GM23338 (cell line): ENCODE measurements around the gene PPP2R5E. TPM values are rescaled to one million over a fixed set of nuclear protein-coding genes. Genes with fewer than 3 reads are reported as not detected.
A peak's percentile ranks its signal among the peaks of the same experiment; 100 is the strongest.

ENCODE experiments used
- ATAC-seq: fragments of 200-7000 bp; cut with Tn5 transposase; 3 replicates; pipeline ENCODE4 v1.9.1; 2020
- DNase-seq: peaks from one replicate; pipeline ENCODE4 v3.0.0-alpha.2; 2015; ENCODE audit warnings: low spot score
- H2AFZ ChIP-seq: fragments of 200-600 bp; sonication (generic); 2 replicates; pipeline ENCODE4 v1.8.0; 2016; ENCODE audit warnings: antibody characterized with exemption, mild to moderate bottlenecking, moderate library complexity
- H3F3A ChIP-seq: fragments of 200-600 bp; sonication (generic); replicated peaks from 2 replicates; pipeline ENCODE4 v1.8.0; 2017; ENCODE audit warnings: antibody characterized with exemption, mixed run types, low read depth
- H3K27ac ChIP-seq: fragments of 200-600 bp; sonication (generic); 2 replicates; pipeline ENCODE4 v1.6.1; 2016; ENCODE audit warnings: low read depth
- H3K27me3 ChIP-seq: fragments of 200-600 bp; sonication (generic); 2 replicates; pipeline ENCODE4 v1.8.0; 2016; ENCODE audit warnings: mild to moderate bottlenecking, mixed run types, moderate library complexity; ENCODE audit not compliant: insufficient read depth
- H3K36me3 ChIP-seq: fragments of 200-600 bp; sonication (generic); 2 replicates; pipeline ENCODE4 v1.8.0; 2016; ENCODE audit warnings: mild to moderate bottlenecking; ENCODE audit not compliant: insufficient read depth
- H3K4me1 ChIP-seq: fragments of 200-600 bp; sonication (generic); 2 replicates; pipeline ENCODE4 v1.8.0; 2016; ENCODE audit warnings: mild to moderate bottlenecking, moderate library complexity; ENCODE audit not compliant: insufficient read depth
- H3K4me2 ChIP-seq: fragments of 200-600 bp; sonication (generic); 2 replicates; pipeline ENCODE4 v1.7.1; 2017; ENCODE audit warnings: mixed run types
- H3K4me3 ChIP-seq: fragments of 200-600 bp; sonication (generic); 2 replicates; pipeline ENCODE4 v1.6.1; 2016; ENCODE audit warnings: mixed run types
- H3K79me2 ChIP-seq: fragments of 200-600 bp; sonication (generic); replicated peaks from 2 replicates; pipeline ENCODE4 v1.8.0; 2017; ENCODE audit warnings: mild to moderate bottlenecking; ENCODE audit not compliant: insufficient read depth
- H3K9me2 ChIP-seq: fragments of 200-600 bp; sonication (generic); 2 replicates; pipeline ENCODE4 v1.8.0; 2017; ENCODE audit not compliant: insufficient read depth
- H4K20me1 ChIP-seq: fragments of 200-600 bp; sonication (generic); replicated peaks from 2 replicates; pipeline ENCODE4 v1.8.0; 2017; ENCODE audit warnings: mild to moderate bottlenecking; ENCODE audit not compliant: insufficient read depth
- H3K27ac Mint-ChIP-seq: 2 replicates; pipeline ENCODE4 v1.8.0; 2020; ENCODE audit warnings: inconsistent platforms, mild to moderate bottlenecking, moderate library complexity, mixed read lengths
- H3K27me3 Mint-ChIP-seq: 3 replicates; pipeline ENCODE4 v1.8.0; 2022; ENCODE audit warnings: low read depth, mild to moderate bottlenecking, moderate library complexity, mixed read lengths, inconsistent platforms; ENCODE audit not compliant: insufficient read depth, poor library complexity
- H3K36me3 Mint-ChIP-seq: 3 replicates; pipeline ENCODE4 v1.8.0; 2021; ENCODE audit warnings: low read depth, mild to moderate bottlenecking, inconsistent platforms, moderate library complexity, mixed read lengths
- H3K4me1 Mint-ChIP-seq: 3 replicates; pipeline ENCODE4 v1.8.0; 2020; ENCODE audit warnings: mild to moderate bottlenecking, inconsistent platforms, mixed read lengths
- H3K4me3 Mint-ChIP-seq: 3 replicates; pipeline ENCODE4 v1.8.0; 2021; ENCODE audit warnings: moderate library complexity, mild to moderate bottlenecking, inconsistent platforms, mixed read lengths
- H3K9me3 Mint-ChIP-seq: 3 replicates; pipeline ENCODE4 v1.8.0; 2020; ENCODE audit warnings: moderate library complexity, mild to moderate bottlenecking, inconsistent platforms, mixed read lengths
- EZH2phosphoT487 ChIP-seq: fragments of 200-600 bp; sonication (generic); IDR thresholded peaks from one replicate; pipeline ENCODE4 v1.8.1; 2018; ENCODE audit warnings: antibody characterized with exemption; ENCODE audit not compliant: unreplicated experiment
- polyA plus RNA-seq: library from polyadenylated mRNA; unstranded; fragments of >200 nt; fragmentation: Nextera tagmentation; extraction: Ambion mirVana; gene quantifications from 2 replicates; pipeline ENCODE4 v1.2.1, GENCODE V29; 2016
- total RNA-seq: library from RNA; depleted of rRNA; stranded (reverse); fragments of >200 nt; shearing (Covaris generic); gene quantifications from 2 replicates; pipeline ENCODE4 v1.2.3, GENCODE V29; 2014
- TF ChIP-seq, protein P1 (sequence below), 2 experiments: fragments of 200-600 bp in 1 of 2; sonication (generic) in 1 of 2; conservative IDR thresholded peaks; 2 replicates each; pipeline versions ENCODE4 v1.5.1 to v1.6.1; 2016 to 2017; ENCODE audit warnings: antibody characterized with exemption in 2 of 2, low read depth in 2 of 2, mild to moderate bottlenecking in 2 of 2, moderate library complexity in 1 of 2
- TF ChIP-seq, protein P2 (sequence below): fragments of 250-450 bp; sonication (Bioruptor Pico); IDR thresholded peaks from 2 replicates; pipeline ENCODE4 v1.5.0; 2020; ENCODE audit warnings: mild to moderate bottlenecking, moderate library complexity

The PPP2R5E gene
- total and polyA plus RNA-seq, 2 experiments from 2014 or later: 40.9 to 45.5 TPM

DNA sequence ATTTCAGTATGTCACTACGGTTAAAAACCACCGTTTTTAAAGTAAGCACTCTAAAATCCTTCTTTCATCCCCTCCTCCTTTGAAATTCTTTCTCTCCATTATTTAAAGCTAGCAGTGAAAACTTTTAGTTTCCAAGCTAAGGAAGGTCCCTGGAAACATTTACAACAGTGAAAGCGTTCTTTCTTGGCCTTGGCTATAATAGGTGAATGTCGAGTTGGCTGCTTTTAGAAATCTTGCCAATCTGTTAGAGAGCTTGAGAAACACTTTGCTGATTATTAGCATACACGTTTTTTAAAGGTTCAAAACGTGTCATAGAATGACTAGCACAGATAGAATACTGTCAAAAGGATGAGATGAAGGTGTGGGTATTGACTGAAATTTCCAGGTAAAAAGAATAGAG, 83.4 kb downstream of the PPP2R5E start (continued):
- TF ChIP-seq, protein P1, sequence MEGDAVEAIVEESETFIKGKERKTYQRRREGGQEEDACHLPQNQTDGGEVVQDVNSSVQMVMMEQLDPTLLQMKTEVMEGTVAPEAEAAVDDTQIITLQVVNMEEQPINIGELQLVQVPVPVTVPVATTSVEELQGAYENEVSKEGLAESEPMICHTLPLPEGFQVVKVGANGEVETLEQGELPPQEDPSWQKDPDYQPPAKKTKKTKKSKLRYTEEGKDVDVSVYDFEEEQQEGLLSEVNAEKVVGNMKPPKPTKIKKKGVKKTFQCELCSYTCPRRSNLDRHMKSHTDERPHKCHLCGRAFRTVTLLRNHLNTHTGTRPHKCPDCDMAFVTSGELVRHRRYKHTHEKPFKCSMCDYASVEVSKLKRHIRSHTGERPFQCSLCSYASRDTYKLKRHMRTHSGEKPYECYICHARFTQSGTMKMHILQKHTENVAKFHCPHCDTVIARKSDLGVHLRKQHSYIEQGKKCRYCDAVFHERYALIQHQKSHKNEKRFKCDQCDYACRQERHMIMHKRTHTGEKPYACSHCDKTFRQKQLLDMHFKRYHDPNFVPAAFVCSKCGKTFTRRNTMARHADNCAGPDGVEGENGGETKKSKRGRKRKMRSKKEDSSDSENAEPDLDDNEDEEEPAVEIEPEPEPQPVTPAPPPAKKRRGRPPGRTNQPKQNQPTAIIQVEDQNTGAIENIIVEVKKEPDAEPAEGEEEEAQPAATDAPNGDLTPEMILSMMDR (conservative IDR thresholded peaks at IDR 0.05; ENCODE audit: low read depth in 2 of 2): no peak
- no peak for TF ChIP-seq EZH2phosphoT487

DNA sequence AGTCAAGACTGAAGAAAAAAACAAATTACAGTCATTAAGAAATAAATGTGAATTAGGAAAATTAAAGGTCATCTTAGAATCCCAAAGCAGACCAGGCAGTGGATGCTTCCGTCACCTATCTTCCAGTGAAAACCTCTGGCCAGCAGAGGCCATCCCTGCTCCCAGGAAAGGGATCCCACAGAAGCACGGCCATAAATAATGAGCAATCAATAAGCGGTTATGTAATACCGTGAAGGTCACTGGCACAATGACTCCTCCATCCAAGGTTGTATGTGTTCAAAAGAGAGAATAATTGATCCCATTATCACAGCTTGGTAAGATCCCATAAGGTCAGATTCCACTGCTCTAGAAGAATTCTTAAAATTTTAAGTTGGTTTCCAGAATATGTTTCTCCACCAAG, 85.7 kb downstream of the PPP2R5E start:
- no peak for DNase-seq

More for the DNA sequence above, 85.7 kb downstream of the PPP2R5E start:
- H3K27ac Mint-ChIP-seq: no peak overlapping the region
- peaks cover 4% of the 10 kb centered on the region; the same call in 1 of the 3 replicates for H3K36me3 Mint-ChIP-seq
- peaks cover 16% of the 10 kb centered on the region; the same call in 1 of the 2 replicates for H3K4me1 ChIP-seq
- no peak for ATAC-seq
- H3F3A ChIP-seq: no peaks in the 10 kb centered on the region
- H3K27me3 Mint-ChIP-seq: no peaks in the 10 kb centered on the region
- peaks cover 97% of the 10 kb centered on the region for H3K79me2 ChIP-seq
- H3K36me3 ChIP-seq: no peaks in the 10 kb centered on the region
- TF ChIP-seq, protein P2, sequence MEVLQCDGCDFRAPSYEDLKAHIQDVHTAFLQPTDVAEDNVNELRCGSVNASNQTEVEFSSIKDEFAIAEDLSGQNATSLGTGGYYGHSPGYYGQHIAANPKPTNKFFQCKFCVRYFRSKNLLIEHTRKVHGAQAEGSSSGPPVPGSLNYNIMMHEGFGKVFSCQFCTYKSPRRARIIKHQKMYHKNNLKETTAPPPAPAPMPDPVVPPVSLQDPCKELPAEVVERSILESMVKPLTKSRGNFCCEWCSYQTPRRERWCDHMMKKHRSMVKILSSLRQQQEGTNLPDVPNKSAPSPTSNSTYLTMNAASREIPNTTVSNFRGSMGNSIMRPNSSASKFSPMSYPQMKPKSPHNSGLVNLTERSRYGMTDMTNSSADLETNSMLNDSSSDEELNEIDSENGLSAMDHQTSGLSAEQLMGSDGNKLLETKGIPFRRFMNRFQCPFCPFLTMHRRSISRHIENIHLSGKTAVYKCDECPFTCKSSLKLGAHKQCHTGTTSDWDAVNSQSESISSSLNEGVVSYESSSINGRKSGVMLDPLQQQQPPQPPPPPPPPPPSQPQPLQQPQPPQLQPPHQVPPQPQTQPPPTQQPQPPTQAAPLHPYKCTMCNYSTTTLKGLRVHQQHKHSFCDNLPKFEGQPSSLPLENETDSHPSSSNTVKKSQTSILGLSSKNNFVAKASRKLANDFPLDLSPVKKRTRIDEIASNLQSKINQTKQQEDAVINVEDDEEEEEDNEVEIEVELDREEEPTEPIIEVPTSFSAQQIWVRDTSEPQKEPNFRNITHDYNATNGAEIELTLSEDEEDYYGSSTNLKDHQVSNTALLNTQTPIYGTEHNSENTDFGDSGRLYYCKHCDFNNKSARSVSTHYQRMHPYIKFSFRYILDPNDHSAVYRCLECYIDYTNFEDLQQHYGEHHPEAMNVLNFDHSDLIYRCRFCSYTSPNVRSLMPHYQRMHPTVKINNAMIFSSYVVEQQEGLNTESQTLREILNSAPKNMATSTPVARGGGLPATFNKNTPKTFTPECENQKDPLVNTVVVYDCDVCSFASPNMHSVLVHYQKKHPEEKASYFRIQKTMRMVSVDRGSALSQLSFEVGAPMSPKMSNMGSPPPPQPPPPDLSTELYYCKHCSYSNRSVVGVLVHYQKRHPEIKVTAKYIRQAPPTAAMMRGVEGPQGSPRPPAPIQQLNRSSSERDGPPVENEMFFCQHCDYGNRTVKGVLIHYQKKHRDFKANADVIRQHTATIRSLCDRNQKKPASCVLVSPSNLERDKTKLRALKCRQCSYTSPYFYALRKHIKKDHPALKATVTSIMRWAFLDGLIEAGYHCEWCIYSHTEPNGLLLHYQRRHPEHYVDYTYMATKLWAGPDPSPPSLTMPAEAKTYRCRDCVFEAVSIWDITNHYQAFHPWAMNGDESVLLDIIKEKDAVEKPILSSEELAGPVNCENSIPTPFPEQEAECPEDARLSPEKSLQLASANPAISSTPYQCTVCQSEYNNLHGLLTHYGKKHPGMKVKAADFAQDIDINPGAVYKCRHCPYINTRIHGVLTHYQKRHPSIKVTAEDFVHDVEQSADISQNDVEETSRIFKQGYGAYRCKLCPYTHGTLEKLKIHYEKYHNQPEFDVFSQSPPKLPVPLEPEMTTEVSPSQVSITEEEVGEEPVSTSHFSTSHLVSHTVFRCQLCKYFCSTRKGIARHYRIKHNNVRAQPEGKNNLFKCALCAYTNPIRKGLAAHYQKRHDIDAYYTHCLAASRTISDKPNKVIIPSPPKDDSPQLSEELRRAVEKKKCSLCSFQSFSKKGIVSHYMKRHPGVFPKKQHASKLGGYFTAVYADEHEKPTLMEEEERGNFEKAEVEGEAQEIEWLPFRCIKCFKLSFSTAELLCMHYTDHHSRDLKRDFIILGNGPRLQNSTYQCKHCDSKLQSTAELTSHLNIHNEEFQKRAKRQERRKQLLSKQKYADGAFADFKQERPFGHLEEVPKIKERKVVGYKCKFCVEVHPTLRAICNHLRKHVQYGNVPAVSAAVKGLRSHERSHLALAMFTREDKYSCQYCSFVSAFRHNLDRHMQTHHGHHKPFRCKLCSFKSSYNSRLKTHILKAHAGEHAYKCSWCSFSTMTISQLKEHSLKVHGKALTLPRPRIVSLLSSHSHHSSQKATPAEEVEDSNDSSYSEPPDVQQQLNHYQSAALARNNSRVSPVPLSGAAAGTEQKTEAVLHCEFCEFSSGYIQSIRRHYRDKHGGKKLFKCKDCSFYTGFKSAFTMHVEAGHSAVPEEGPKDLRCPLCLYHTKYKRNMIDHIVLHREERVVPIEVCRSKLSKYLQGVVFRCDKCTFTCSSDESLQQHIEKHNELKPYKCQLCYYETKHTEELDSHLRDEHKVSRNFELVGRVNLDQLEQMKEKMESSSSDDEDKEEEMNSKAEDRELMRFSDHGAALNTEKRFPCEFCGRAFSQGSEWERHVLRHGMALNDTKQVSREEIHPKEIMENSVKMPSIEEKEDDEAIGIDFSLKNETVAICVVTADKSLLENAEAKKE (CRISPR knock-in tag): no peak
- TF ChIP-seq, protein P1 (conservative IDR thresholded peaks at IDR 0.05; ENCODE audit: low read depth in 2 of 2): peak in 1 of 2 experiments; percentile 14; a peak in 1 of 4 replicates
- no peak overlapping the region for H2AFZ ChIP-seq
- no peak overlapping the region for H3K4me3 ChIP-seq
- H3K9me3 Mint-ChIP-seq: no peaks in the 10 kb centered on the region
- H3K27me3 ChIP-seq: no peaks in the 10 kb centered on the region
- H3K4me1 Mint-ChIP-seq: peaks cover 17% of the 10 kb centered on the region
- no peak overlapping the region for H3K27ac ChIP-seq
- H3K4me2 ChIP-seq: no peak overlapping the region
- peaks cover 65% of the 10 kb centered on the region for H4K20me1 ChIP-seq
- H3K4me3 Mint-ChIP-seq: no peak overlapping the region
- no peaks in the 10 kb centered on the region for H3K9me2 ChIP-seq
